ENCODE measurements around the gene ITM2B. TPM values are rescaled to one million over a fixed set of nuclear protein-coding genes. Genes with fewer than 3 reads are reported as not detected.
"Not testable (repeated sequence)": the region's sequence is repeated elsewhere in the genome, so short reads cannot be mapped to it uniquely, and the experiment has no call there.

ITM2B gene
- total RNA-seq, 2 donors from 2014 or later, result 109 to 111 TPM

GRCh38 chr13:48214519-48215121 lies 18.4 kb upstream of the ITM2B start:
- H3K4me1 Mint-ChIP-seq (ENCODE audit: low read depth), result peaks cover 30% of the 10 kb centered on the region
- H3K27me3 Mint-ChIP-seq (ENCODE audit: low read depth), result peaks cover 19% of the 10 kb centered on the region
- peaks cover 2 to 5% of the 10 kb centered on the region in 2 donors for H3K9me3 Mint-ChIP-seq
- H3K27ac Mint-ChIP-seq, result no peak overlapping the region
- peak; percentile 26 to 37 for ATAC-seq (replicated peaks in 1 of 2)
- DNase-seq, result peak; percentile 18 to 42
- H3K36me3 Mint-ChIP-seq (ENCODE audit: insufficient read depth in 2 of 2), result peaks cover 11 to 12% of the 10 kb centered on the region in 2 donors
- no peak overlapping the region for H3K4me3 Mint-ChIP-seq

DNA sequence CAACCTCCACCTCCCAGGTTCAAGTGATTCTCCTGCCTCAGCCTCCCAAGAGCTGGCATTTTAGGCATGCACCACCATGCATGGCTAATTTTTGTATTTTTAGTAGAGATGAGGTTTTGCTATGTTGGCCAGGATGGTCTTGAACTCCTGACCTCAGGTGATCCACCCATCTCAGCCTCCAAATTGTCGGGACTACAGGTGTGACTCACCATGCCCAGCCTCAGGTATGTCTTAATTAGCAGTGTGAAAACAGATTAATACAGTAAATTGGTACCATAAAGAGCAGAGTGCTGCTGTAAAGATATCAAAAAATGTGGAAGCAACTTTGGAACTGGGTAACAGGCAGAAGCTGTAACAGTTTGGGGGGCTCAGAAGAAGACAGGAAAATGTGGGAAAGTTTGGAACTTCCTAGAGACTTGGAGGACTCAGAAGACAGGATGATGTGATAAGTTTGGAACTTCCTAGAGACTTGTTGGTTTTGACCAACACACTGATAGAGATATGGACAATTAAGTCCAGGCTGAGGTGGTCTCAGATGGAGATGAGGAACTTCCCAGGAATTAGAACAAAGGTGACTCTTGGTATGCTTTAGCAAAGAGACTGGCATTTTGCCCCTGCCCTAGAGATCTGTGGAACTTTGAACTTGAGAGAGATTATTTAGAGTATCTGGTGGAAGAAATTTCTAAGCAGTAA lies 17.3 kb upstream of the ITM2B start:
- H3K4me1 Mint-ChIP-seq (ENCODE audit: low read depth), result peaks cover 30% of the 10 kb centered on the region

DNA sequence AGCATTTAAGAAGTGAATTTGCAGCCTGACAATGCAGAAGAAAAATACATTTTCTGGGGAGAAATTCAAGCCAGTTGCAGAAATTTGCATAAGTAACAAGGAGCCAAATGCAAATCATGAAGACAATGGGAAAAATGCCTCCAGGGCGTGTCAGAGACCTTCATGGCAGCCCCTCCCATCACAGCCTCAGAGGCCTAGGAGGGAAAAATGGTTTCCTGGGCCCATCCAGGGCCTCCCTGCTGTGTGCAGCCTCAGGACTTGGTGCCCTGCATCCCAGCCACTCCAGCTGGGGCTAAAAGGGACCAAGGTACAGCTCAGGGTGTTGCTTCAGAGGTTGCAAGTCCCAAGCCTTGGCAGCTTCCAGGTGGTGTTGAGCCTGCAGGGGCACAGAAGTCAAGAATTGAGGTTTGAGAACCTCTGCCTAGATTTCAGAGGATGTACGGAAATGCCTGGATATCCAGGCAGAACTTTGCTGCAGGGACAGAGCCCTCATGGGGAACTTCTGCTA lies 16.7 kb upstream of the ITM2B start:
- Mint-ChIP-seq H3K4me1 (ENCODE audit: low read depth) (peaks cover 34% of the 10 kb centered on the region), H3K27me3 (ENCODE audit: low read depth) (peaks cover 19% of the 10 kb centered on the region), H3K9me3 (peaks cover 2 to 5% of the 10 kb centered on the region in 2 donors), H3K36me3 (ENCODE audit: insufficient read depth in 2 of 2) (peaks cover 11 to 12% of the 10 kb centered on the region in 2 donors), H3K4me3 (no peak overlapping the region), H3K27ac (no peak overlapping the region)
- ATAC-seq (replicated peaks in 1 of 2) (no peak), DNase-seq (no peak)

More for the DNA sequence above, 17.3 kb upstream of the ITM2B start:
- not testable (repeated sequence) for DNase-seq; H3K9me3 Mint-ChIP-seq; ATAC-seq (replicated peaks in 1 of 2); H3K27ac Mint-ChIP-seq; H3K4me3 Mint-ChIP-seq
- Mint-ChIP-seq H3K27me3 (ENCODE audit: low read depth) (peaks cover 19% of the 10 kb centered on the region), H3K36me3 (ENCODE audit: insufficient read depth in 2 of 2) (peaks cover 11 to 12% of the 10 kb centered on the region in 2 donors)

GRCh38 chr13:48220592-48220980 lies 12.4 kb upstream of the ITM2B start:
- Mint-ChIP-seq H3K4me1 (ENCODE audit: low read depth) (peaks cover 45% of the 10 kb centered on the region), H3K4me3 (peak overlapping the region; percentile 81 to 82), H3K36me3 (ENCODE audit: insufficient read depth in 2 of 2) (peaks cover 8 to 10% of the 10 kb centered on the region in 2 donors), H3K27me3 (ENCODE audit: low read depth) (no peaks in the 10 kb centered on the region), H3K9me3 (peaks cover 2 to 5% of the 10 kb centered on the region in 2 donors), H3K27ac (peak overlapping the region; percentile 38)
- ATAC-seq (replicated peaks in 1 of 2) (peak; percentile 84), DNase-seq (peak; percentile 30 to 32)

DNA sequence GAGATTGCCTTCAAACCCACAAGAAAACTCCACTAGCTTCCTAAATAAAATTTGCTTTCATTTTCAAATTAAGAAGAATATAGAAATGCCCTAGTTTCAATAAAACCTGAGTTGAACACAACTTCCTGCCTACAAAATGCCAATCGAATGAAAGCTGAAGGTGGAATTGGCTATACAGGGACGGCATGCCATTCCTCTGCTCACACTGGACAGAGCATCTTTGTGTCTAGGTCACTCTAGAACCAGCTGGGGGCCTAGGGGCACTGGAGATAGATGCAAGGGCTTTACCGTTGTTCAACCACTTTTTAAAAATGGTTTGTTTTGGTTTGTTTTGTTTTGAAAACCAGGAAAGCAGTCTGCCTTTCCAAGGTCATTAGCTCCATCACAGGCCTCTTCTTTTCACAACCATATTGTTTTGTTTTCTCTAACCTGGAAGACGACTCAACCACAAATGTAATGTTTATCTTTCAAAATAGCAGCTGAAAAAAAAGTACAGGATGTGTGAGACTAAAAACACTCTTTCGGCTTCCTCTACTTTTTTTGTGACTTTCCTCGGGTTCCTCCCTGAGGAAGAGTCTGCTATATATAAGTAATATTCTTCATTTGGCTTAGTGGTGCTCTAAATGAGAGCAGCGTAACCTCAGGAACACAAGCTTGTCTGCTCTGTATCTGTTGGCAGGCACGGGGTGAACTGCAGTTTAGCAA lies 11.9 kb upstream of the ITM2B start:
- peaks cover 4 to 6% of the 10 kb centered on the region in 2 donors for H3K36me3 Mint-ChIP-seq (ENCODE audit: insufficient read depth in 2 of 2)
- peak; percentile 12 to 25 for ATAC-seq (replicated peaks in 1 of 2)
- H3K27ac Mint-ChIP-seq, result peak overlapping the region; percentile 83
- peaks cover 2 to 5% of the 10 kb centered on the region in 2 donors for H3K9me3 Mint-ChIP-seq
- H3K4me3 Mint-ChIP-seq, result peak overlapping the region; percentile 81 to 82
- DNase-seq, result no peak
- H3K27me3 Mint-ChIP-seq (ENCODE audit: low read depth), result no peaks in the 10 kb centered on the region
- H3K4me1 Mint-ChIP-seq (ENCODE audit: low read depth), result peaks cover 47% of the 10 kb centered on the region

DNA sequence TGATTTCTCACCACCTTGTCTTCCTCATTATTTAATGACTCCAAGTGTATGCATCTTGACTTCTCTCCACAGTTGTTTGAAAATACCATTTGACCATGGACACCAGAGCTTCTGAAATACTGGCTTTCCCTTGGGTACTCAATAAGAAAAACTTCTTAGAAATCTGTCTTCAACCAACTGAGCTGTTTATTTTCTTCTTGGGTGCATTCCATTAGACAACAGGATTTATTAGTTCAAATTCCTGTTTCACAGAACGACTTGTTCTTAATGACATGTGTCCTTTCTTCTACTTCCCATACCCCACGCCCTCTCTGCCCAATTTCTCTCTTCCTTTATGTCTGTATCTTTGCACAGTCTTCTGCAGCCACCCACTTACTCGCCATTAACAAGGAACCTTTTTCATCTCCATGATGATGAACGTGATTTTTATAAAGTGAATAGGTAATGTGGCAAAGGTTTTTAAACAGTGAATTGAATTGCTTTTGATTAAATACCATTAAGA lies 11.3 kb upstream of the ITM2B start:
- peak overlapping the region; percentile 83 for H3K27ac Mint-ChIP-seq
- ATAC-seq (replicated peaks in 1 of 2) (no peak), DNase-seq (no peak)
- H3K9me3 Mint-ChIP-seq, result peaks cover 2 to 4% of the 10 kb centered on the region in 2 donors
- H3K27me3 Mint-ChIP-seq (ENCODE audit: low read depth), result no peaks in the 10 kb centered on the region
- H3K36me3 Mint-ChIP-seq (ENCODE audit: insufficient read depth in 2 of 2), result peaks cover 2 to 4% of the 10 kb centered on the region in 2 donors
- H3K4me3 Mint-ChIP-seq, result peak overlapping the region; percentile 81 to 82
- peaks cover 51% of the 10 kb centered on the region for H3K4me1 Mint-ChIP-seq (ENCODE audit: low read depth)

- Mint-ChIP-seq H3K36me3 (ENCODE audit: insufficient read depth in 2 of 2) (no peaks in the 10 kb centered on the region), H3K27me3 (ENCODE audit: low read depth) (no peaks in the 10 kb centered on the region), H3K9me3 (peaks cover 0 to under 1% of the 10 kb centered on the region in 2 donors), H3K4me3 (peak overlapping the region; percentile 81 to 82), H3K27ac (no peak overlapping the region), H3K4me1 (ENCODE audit: low read depth) (peaks cover 52% of the 10 kb centered on the region)
- ATAC-seq (replicated peaks in 1 of 2) (peak; percentile 53 to 58), DNase-seq (no peak)
Measured at GRCh38 chr13:48222358-48223301, 10.4 kb upstream of the ITM2B start.

DNA sequence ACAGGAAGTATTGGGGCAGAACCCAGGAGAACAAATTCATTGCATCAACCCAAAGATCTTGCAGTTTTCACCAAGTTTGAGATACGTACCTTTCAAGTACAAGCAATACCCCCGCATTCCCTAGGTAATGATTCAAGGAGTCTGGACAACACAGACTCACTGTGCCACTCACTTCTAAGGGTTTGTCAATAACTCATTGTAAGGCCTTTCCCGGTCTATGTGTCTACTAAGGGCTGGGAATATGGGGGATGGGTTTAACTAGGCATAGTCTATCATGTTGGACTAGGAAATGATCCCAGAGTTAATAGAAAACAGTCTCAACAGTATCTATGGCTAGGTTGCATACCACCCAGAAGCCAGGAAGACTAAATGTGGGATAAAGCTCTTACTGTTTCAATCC lies 8.3 kb upstream of the ITM2B start:
- Mint-ChIP-seq H3K4me3 (no peak overlapping the region), H3K27ac (no peak overlapping the region), H3K4me1 (ENCODE audit: low read depth) (peaks cover 47% of the 10 kb centered on the region), H3K36me3 (ENCODE audit: insufficient read depth in 2 of 2) (no peaks in the 10 kb centered on the region), H3K9me3 (no peaks in the 10 kb centered on the region), H3K27me3 (ENCODE audit: low read depth) (no peaks in the 10 kb centered on the region)
- ATAC-seq (replicated peaks in 1 of 2), result no peak
- DNase-seq, result no peak

GRCh38 chr13:48230541-48230940 lies 2.5 kb upstream of the ITM2B start:
- no peak overlapping the region for H3K27ac Mint-ChIP-seq
- peaks cover 41% of the 10 kb centered on the region for H3K4me1 Mint-ChIP-seq (ENCODE audit: low read depth)
- H3K36me3 Mint-ChIP-seq (ENCODE audit: insufficient read depth in 2 of 2), result peaks cover 1 to 2% of the 10 kb centered on the region in 2 donors
- no peaks in the 10 kb centered on the region for H3K27me3 Mint-ChIP-seq (ENCODE audit: low read depth)
- no peaks in the 10 kb centered on the region for H3K9me3 Mint-ChIP-seq
- ATAC-seq (replicated peaks in 1 of 2), result no peak
- DNase-seq, result no peak
- no peak overlapping the region for H3K4me3 Mint-ChIP-seq

- Mint-ChIP-seq H3K9me3 (no peaks in the 10 kb centered on the region), H3K4me1 (ENCODE audit: low read depth) (peaks cover 44% of the 10 kb centered on the region), H3K36me3 (ENCODE audit: insufficient read depth in 2 of 2) (peaks cover 2 to 4% of the 10 kb centered on the region in 2 donors), H3K27ac (no peak overlapping the region), H3K4me3 (no peak overlapping the region), H3K27me3 (ENCODE audit: low read depth) (no peaks in the 10 kb centered on the region)
- DNase-seq (no peak), ATAC-seq (replicated peaks in 1 of 2) (no peak)
Measured at GRCh38 chr13:48231080-48231479, 1.9 kb upstream of the ITM2B start.

DNA sequence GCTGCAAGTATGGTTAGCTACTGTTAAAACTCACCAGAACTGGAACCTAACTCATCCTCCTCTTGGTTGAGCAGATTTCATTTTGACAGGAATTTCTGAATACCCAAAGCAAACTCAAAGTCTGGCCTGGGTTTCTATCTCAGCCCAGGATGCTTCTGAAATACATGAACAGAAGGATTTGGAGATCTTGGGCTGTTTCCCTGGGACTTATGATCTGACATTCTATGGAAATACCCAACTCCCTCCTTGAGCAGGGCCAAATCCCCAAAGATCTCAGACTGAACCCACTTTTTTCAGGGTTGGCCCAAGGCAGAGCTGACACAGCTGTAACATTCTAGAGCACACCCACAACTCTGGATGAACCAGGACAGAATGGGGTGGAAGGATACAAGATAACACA lies 1.1 kb upstream of the ITM2B start:
- H3K27ac Mint-ChIP-seq, result peak overlapping the region; percentile 34
- no peak for DNase-seq
- no peak for ATAC-seq (replicated peaks in 1 of 2)
- peak overlapping the region; percentile 85 to 92 for H3K4me3 Mint-ChIP-seq
- no peaks in the 10 kb centered on the region for H3K27me3 Mint-ChIP-seq (ENCODE audit: low read depth)
- H3K9me3 Mint-ChIP-seq, result no peaks in the 10 kb centered on the region
- peaks cover 4% of the 10 kb centered on the region in 2 donors for H3K36me3 Mint-ChIP-seq (ENCODE audit: insufficient read depth in 2 of 2)
- peaks cover 49% of the 10 kb centered on the region for H3K4me1 Mint-ChIP-seq (ENCODE audit: low read depth)

GRCh38 chr13:48232420-48233045 lies 473 bp upstream of the ITM2B start:
- Mint-ChIP-seq H3K4me3 (peak overlapping the region; percentile 85 to 92), H3K9me3 (no peaks in the 10 kb centered on the region), H3K27me3 (ENCODE audit: low read depth) (no peaks in the 10 kb centered on the region), H3K4me1 (ENCODE audit: low read depth) (peaks cover 55% of the 10 kb centered on the region), H3K36me3 (ENCODE audit: insufficient read depth in 2 of 2) (peaks cover 4% of the 10 kb centered on the region in 2 donors), H3K27ac (peak overlapping the region; percentile 34)
- no peak for DNase-seq
- peak; percentile 14 to 16 for ATAC-seq (replicated peaks in 1 of 2)
